Adrenal gland (tissue), 12 donors: ENCODE results near the gene ST6GALNAC5. TPM values are rescaled to one million over a fixed set of nuclear protein-coding genes. Genes with fewer than 3 reads are reported as not detected.

Source experiments
- DNase-seq, 7 donors: peaks; one replicate each; pipeline ENCODE4 v3.0.0-alpha.2; 2019 to 2020
- H3K27ac ChIP-seq, 5 donors: fragments of 200-600 bp; sonication (generic) in 4 of 5; 1 replicate in 3 of 5; 2 replicates in 2 of 5; pipeline versions ENCODE4 v1.5.1 to v1.8.0; 2016 to 2020; ENCODE audit warnings: mild to moderate bottlenecking in 1 of 5
- H3K27me3 ChIP-seq: fragments of 200-600 bp; 2 replicates; pipeline ENCODE4 v1.8.0; 2021
- H3K36me3 ChIP-seq, 2 donors: fragments of 200-600 bp; replicated peaks in 1 of 2; 1 replicate in 1 of 2; 2 replicates in 1 of 2; pipeline versions ENCODE4 v1.5.1 to v1.8.0; 2018 to 2022
- H3K4me1 ChIP-seq, 2 donors: fragments of 200-600 bp; replicated peaks in 1 of 2; 1 replicate in 1 of 2; 2 replicates in 1 of 2; pipeline versions ENCODE4 v1.5.1 to v1.8.0; 2018 to 2021
- H3K4me3 ChIP-seq, 4 donors: fragments of 200-600 bp; sonication (generic) in 3 of 4; one replicate each; pipeline ENCODE4 v1.5.1; 2016 to 2018
- H3K9me3 ChIP-seq, 3 donors: fragments of 200-600 bp; sonication (generic) in 1 of 3; replicated peaks in 1 of 3; 1 replicate in 2 of 3; 2 replicates in 1 of 3; pipeline versions ENCODE4 v1.5.1 to v1.8.0; 2016 to 2021
- POLR2A ChIP-seq, 2 donors: fragments of 450-650 bp; IDR thresholded peaks; one replicate each; pipeline ENCODE4 v1.6.1; 2017; ENCODE audit warnings: antibody characterized with exemption in 2 of 2, mild to moderate bottlenecking in 2 of 2, moderate library complexity in 1 of 2
- WGBS, 4 donors: extraction: QIAGEN DNeasy Blood & Tissue Kit in 2 of 4; methylation state at CpG; one replicate each; pipeline versions ENCODE4 v1.1.5 to v1.1.7; 2013 to 2017; 5-methylcytosine and 5-hydroxymethylcytosine counted together
- intact Hi-C, 2 donors: fragments of 100-400 bp; cut with DNase I; formaldehyde crosslinking; loops; one replicate each; pipeline versions ENCODE4 v1.14.1 to v1.15.0; 2022 to 2023
- polyA plus RNA-seq, 3 donors: library from polyadenylated mRNA; stranded (reverse); fragments of 200-250 nt in 2 of 3; fragments of 350-450 nt in 1 of 3; fragmentation: Illumina TruSeq in 1 of 3; extraction: RNeasy Lipid Tissue Mini Kit (QIAGEN cat#74804) in 1 of 3; gene quantifications; one replicate each; pipeline ENCODE4 v1.2.3, GENCODE V29; 2013 to 2014
- total RNA-seq, 9 donors: library from RNA; depleted of rRNA in 4 of 9; stranded (reverse); fragments of >200 nt in 4 of 9; fragments of 120-200 nt in 1 of 9; fragmentation: NEBNext Ultra II Directional in 1 of 9; extraction: Animal tissue kit (Norgen Biotek cat#: 25700) in 1 of 9; gene quantifications; one replicate each; pipeline versions ENCODE4 v1.1.0 to v1.2.4, GENCODE V29; 2013 to 2023
- TF ChIP-seq, protein P1 (sequence below), 6 experiments: fragments of 450-650 bp in 4 of 6; fragments of 200-600 bp in 2 of 6; sonication (generic) in 1 of 6; IDR thresholded peaks; 1 replicate in 5 of 6; 2 replicates in 1 of 6; pipeline versions ENCODE4 v1.5.1 to v1.8.0; 2016 to 2021; ENCODE audit warnings: antibody characterized with exemption in 6 of 6, mild to moderate bottlenecking in 2 of 6, moderate library complexity in 1 of 6
- donor health status: healthy with polysubstance abuse.
- donor health status: Bipolar disorder and iron deficiency.
- donor health status: DM: yes; HTN: yes; CAD: no.
- donor health status: DM: no; HTN: no; CAD: no.
- donor health status: DM: no; HTN: no; CAD: no.
- donor health status: DM: yes; HTN: yes; CAD: no.

ST6GALNAC5 gene
- total and polyA plus RNA-seq, 12 donors, result 1.1 to 48.4 (median 21.4) TPM

DNA sequence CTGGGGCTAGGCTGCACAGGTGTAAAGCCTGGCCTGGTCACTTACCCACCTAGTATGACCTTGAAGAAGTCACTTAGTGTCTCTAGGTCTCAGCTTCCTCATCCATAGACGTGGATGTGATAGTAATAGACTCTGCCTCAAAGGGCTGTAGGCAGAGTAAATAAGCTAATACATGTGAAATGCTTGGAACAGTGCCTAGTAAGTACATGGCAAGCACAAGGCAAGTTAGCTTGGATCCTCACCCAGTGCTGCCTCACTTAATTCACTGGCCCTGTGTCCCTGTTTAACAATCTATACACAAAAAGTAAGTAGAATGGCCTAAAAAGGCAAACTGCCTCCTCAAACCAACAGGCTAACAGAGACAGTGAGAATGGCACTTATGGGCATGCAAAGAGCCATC, 184.1 kb downstream of the ST6GALNAC5 start:
- Histone ChIP-seq H3K27me3 (no peaks in the 10 kb centered on the region), H3K4me3 (no peak overlapping the region), H3K9me3 (no peaks in the 10 kb centered on the region), H3K4me1 (no peaks in the 10 kb centered on the region), H3K27ac (no peak overlapping the region), H3K36me3 (no peaks in the 10 kb centered on the region)
- intact Hi-C loops, result no loop called here
- TF ChIP-seq, protein P1, sequence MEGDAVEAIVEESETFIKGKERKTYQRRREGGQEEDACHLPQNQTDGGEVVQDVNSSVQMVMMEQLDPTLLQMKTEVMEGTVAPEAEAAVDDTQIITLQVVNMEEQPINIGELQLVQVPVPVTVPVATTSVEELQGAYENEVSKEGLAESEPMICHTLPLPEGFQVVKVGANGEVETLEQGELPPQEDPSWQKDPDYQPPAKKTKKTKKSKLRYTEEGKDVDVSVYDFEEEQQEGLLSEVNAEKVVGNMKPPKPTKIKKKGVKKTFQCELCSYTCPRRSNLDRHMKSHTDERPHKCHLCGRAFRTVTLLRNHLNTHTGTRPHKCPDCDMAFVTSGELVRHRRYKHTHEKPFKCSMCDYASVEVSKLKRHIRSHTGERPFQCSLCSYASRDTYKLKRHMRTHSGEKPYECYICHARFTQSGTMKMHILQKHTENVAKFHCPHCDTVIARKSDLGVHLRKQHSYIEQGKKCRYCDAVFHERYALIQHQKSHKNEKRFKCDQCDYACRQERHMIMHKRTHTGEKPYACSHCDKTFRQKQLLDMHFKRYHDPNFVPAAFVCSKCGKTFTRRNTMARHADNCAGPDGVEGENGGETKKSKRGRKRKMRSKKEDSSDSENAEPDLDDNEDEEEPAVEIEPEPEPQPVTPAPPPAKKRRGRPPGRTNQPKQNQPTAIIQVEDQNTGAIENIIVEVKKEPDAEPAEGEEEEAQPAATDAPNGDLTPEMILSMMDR (IDR thresholded peaks at IDR 0.05), result no peak
- no peak for TF ChIP-seq POLR2A (IDR thresholded peaks at IDR 0.05)
- WGBS, 4 donors, result 52 to 73% (median 62%) methylated on average over 1 of the region's 1 CpG
- DNase-seq, result no peak

DNA sequence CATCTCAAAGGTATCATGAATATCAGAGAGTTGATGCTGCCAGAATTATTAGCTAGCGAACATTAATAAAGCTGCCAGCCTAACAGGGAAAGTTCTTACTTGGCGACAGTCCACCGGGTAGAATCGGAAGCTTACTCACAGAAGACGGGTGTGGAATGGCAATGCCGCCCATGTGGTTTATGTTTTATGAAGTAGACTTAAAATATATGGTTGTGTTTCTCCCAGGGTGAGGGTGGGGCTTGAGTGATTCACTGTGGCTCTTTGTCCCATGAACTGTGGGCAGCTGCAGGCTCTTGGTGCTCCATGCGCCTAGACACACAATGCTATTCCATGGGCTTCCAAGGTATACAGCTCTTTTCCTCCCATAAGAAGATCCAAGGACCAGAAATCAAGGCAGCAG, 189.2 kb downstream of the ST6GALNAC5 start:
- Histone ChIP-seq H3K27ac (no peak overlapping the region), H3K4me3 (no peak overlapping the region), H3K4me1 (no peaks in the 10 kb centered on the region), H3K9me3 (no peaks in the 10 kb centered on the region), H3K27me3 (no peaks in the 10 kb centered on the region), H3K36me3 (no peaks in the 10 kb centered on the region)
- intact Hi-C loops, result no loop called here
- DNase-seq, result no peak
- WGBS, 4 donors, result 78 to 96% (median 90%) methylated on average over 7 of the region's 7 CpGs
- TF ChIP-seq, protein P1 (IDR thresholded peaks at IDR 0.05), result no peak
- TF ChIP-seq POLR2A (IDR thresholded peaks at IDR 0.05), result no peak

DNA sequence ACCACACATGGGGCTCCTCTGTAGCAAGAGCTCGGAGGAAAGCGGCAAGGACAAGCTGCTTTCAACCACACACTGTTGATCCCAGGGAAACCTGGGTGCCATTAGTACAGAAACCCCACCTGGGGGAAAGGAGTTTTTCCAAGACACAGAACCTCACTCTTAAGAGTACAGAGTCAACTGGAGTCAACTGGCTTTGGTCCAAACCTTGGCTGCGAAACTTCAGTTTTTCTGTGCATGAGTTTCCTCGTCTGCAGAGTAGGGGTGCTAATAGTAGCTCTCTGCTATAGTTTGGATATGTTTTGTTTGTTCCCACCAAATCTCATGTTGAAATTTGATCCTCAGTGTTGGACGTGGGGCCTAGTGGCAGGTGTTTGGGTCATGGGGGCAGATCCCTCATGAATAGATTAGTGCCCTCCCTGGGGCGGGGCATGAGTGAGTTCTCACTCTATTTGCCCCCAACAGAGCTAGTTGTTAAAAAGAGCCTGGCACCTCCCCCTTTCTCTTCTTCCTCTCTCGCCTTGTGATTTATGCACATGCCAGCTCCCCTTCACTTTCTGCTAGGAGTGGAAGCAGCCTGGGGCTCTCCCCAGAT, 190.8 kb downstream of the ST6GALNAC5 start:
- Histone ChIP-seq H3K27me3 (no peaks in the 10 kb centered on the region), H3K4me1 (no peaks in the 10 kb centered on the region), H3K36me3 (no peaks in the 10 kb centered on the region), H3K27ac (no peak overlapping the region), H3K9me3 (no peaks in the 10 kb centered on the region), H3K4me3 (no peak overlapping the region)
- intact Hi-C loops, result no loop called here
- 85 to 90% (median 89%) methylated on average over 6 to 7 of the region's 7 CpGs for WGBS, 4 donors
- TF ChIP-seq POLR2A (IDR thresholded peaks at IDR 0.05), result no peak
- TF ChIP-seq, protein P1 (IDR thresholded peaks at IDR 0.05), result no peak
- DNase-seq, result no peak

DNA sequence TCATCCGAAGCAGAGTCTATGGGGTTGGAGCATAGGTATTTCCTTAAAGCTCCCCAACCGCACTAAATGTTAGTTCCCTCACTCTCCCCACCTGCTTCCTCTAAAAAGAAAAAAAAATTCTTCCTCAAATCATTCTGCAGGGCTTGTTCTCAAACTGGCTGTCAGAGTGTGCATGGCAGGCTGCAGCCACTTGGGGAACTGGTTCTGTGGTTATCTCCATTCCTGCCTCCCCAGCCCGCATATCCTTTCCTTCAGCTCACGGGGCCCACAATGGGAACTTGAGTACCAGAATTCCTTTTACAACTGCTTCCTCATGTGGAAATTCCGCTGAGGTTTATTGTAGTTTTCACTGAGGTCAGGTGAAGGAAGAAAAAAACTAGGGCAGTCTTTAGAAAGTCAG, 192.7 kb downstream of the ST6GALNAC5 start:
- H3K4me3 ChIP-seq, result no peak overlapping the region
- H3K4me1 ChIP-seq, result no peaks in the 10 kb centered on the region
- H3K27ac ChIP-seq, result no peak overlapping the region
- no peak for TF ChIP-seq POLR2A (IDR thresholded peaks at IDR 0.05)
- TF ChIP-seq, protein P1 (IDR thresholded peaks at IDR 0.05), result no peak
- intact Hi-C loops, result no loop called here
- 68 to 76% (median 73%) methylated on average over 5 of the region's 5 CpGs for WGBS, 4 donors
- no peaks in the 10 kb centered on the region for H3K27me3 ChIP-seq
- no peak for DNase-seq
- no peaks in the 10 kb centered on the region for H3K36me3 ChIP-seq
- H3K9me3 ChIP-seq, result no peaks in the 10 kb centered on the region
